OCI-LY3 (cell line): ENCODE measurements around the gene AP4S1.
"Not testable (repeated sequence)": the region's sequence is repeated elsewhere in the genome, so short reads cannot be mapped to it uniquely, and the experiment has no call there.

ENCODE experiments used
- CTCF ChIP-seq: fragments of 200-600, 300-600 bp; sonication (generic); IDR thresholded peaks from 2 replicates; pipeline ENCODE4 v1.5.1; 2014; ENCODE audit warnings: antibody characterized with exemption, low read length, low read depth
- EZH2phosphoT487 ChIP-seq: fragments of 200-600 bp; shearing (Covaris generic); IDR thresholded peaks from 2 replicates; pipeline ENCODE4 v1.6.1; 2018; ENCODE audit warnings: antibody characterized with exemption, mixed run types, low read depth

DNA sequence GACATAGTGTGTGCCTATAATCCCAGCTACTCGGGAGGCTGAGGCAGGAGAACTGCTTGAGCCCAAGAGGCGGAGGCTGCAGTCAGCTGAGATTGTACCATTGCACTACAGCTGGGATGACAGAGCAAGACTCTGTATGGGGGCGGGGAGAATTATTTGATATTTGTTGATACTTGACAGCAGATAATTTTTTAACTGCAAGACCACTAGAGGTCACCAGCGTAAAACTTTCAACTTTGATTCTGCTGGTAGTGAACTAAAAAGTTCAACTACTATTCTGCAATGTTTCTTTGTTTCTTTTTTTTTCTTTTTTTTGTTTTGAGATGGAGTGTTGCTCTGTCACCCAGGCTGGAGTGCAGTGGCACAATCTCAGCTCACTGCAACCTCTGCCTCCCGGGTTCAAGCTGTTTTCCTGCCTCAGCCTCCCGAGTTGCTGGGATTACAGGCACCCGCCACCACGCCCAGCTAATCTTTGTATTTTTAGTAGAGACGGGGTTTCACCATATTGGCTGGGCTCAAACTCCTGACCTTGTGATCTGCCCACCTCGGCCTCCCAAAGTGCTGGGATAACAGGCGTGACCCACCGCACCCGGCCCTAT is 45.2 kb upstream of the AP4S1 start:
- peak; percentile 62 for TF ChIP-seq CTCF
- not testable (repeated sequence) for TF ChIP-seq EZH2phosphoT487
